ENCODE results near the gene LRP1B. TPM values are rescaled to one million over a fixed set of nuclear protein-coding genes. Genes with fewer than 3 reads are reported as not detected.

The LRP1B gene
- total RNA-seq, 2 donors from 2014 or later: 0.79 to 1.8 TPM

DNA sequence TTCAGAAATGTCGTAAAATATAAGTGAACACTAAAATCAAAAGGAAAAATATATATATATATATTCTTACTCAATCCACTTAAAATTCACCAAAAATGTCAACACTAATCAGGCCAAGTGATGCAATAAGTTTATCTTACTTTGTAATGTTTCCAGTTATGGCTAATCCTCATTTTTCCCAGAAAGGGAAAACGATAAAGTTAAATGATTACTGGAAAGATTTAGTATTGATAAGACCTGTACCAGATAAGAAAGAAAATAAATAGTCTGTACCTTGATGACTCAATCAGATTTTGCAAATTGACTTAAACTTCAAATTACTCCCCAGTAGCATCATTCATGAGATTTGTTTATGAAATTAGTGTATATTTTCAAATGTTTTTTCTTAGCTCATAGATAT lies 407.0 kb downstream of the LRP1B start:
- H3K27me3 Mint-ChIP-seq (ENCODE audit: insufficient read depth): no peaks in the 10 kb centered on the region
- WGBS, 2 experiments (ENCODE audit: insufficient coverage in 1 of 2, insufficient read length in 1 of 2): no CpG with 5 or more reads among the region's 2 CpGs

DNA sequence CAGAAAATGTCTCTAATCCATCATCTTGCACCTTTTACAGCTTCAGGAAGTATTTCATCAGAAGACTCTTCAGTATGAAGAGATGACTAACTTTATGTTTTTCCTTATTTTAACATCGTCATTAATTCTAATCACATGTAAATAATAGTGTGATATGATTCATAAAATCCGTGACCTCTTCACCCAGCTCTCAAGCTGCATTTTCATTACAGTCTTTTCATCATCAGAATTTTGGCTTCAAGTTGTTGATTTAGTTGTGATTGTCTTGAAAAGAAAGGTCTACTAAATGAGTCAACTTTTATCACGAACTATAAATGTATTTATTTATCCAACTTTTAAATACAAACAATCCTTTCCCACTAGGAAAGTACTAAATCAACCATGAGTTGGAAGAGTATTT lies 410.3 kb downstream of the LRP1B start:
- Mint-ChIP-seq H3K4me1 (peaks cover 6% of the 10 kb centered on the region), H3K9me3 (no peaks in the 10 kb centered on the region), H3K36me3 (ENCODE audit: low read depth) (no peaks in the 10 kb centered on the region), H3K4me3 (no peak overlapping the region), H3K27me3 (ENCODE audit: insufficient read depth) (no peaks in the 10 kb centered on the region), H3K27ac (no peak overlapping the region)
- H3K27me3 ChIP-seq (ENCODE audit: control insufficient read depth, insufficient read depth, low read length, poor library complexity, severe bottlenecking): no peaks in the 10 kb centered on the region
- H3K36me3 ChIP-seq (ENCODE audit: control insufficient read depth, insufficient read depth, low read length): no peaks in the 10 kb centered on the region
- H3K4me3 ChIP-seq (ENCODE audit: low read length): no peak overlapping the region
- DNase-seq: no peak
- 81% methylated on average over 3 of the region's 3 CpGs; no CpG with 5 or more reads in 1 of the 2 experiments for WGBS, 2 experiments (ENCODE audit: insufficient coverage in 1 of 2, insufficient read length in 1 of 2)
- H3K9me3 ChIP-seq (ENCODE audit: control insufficient read depth, low read length): no peaks in the 10 kb centered on the region
- TF ChIP-seq, protein P1, sequence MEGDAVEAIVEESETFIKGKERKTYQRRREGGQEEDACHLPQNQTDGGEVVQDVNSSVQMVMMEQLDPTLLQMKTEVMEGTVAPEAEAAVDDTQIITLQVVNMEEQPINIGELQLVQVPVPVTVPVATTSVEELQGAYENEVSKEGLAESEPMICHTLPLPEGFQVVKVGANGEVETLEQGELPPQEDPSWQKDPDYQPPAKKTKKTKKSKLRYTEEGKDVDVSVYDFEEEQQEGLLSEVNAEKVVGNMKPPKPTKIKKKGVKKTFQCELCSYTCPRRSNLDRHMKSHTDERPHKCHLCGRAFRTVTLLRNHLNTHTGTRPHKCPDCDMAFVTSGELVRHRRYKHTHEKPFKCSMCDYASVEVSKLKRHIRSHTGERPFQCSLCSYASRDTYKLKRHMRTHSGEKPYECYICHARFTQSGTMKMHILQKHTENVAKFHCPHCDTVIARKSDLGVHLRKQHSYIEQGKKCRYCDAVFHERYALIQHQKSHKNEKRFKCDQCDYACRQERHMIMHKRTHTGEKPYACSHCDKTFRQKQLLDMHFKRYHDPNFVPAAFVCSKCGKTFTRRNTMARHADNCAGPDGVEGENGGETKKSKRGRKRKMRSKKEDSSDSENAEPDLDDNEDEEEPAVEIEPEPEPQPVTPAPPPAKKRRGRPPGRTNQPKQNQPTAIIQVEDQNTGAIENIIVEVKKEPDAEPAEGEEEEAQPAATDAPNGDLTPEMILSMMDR (conservative IDR thresholded peaks at IDR 0.05): no peak
- no peak overlapping the region for H3K9ac ChIP-seq (ENCODE audit: extremely low read depth, low read length, poor library complexity, severe bottlenecking)
- no peak overlapping the region for H3K27ac ChIP-seq (ENCODE audit: low read depth, low read length)
- no peaks in the 10 kb centered on the region for H3K4me1 ChIP-seq (ENCODE audit: control insufficient read depth, insufficient read depth, low read length)

More for the DNA sequence above, 407.0 kb downstream of the LRP1B start:
- Histone ChIP-seq H3K27me3 (ENCODE audit: control insufficient read depth, insufficient read depth, low read length, poor library complexity, severe bottlenecking) (no peaks in the 10 kb centered on the region), H3K27ac (ENCODE audit: low read depth, low read length) (no peak overlapping the region), H3K9ac (ENCODE audit: extremely low read depth, low read length, poor library complexity, severe bottlenecking) (no peak overlapping the region), H3K9me3 (ENCODE audit: control insufficient read depth, low read length) (no peaks in the 10 kb centered on the region), H3K4me3 (ENCODE audit: low read length) (no peak overlapping the region), H3K36me3 (ENCODE audit: control insufficient read depth, insufficient read depth, low read length) (no peaks in the 10 kb centered on the region), H3K4me1 (ENCODE audit: control insufficient read depth, insufficient read depth, low read length) (no peaks in the 10 kb centered on the region)
- Mint-ChIP-seq H3K9me3 (no peaks in the 10 kb centered on the region), H3K4me1 (peaks cover 10% of the 10 kb centered on the region), H3K4me3 (no peak overlapping the region), H3K27ac (no peak overlapping the region), H3K36me3 (ENCODE audit: low read depth) (no peaks in the 10 kb centered on the region)
- DNase-seq: no peak
- TF ChIP-seq, protein P1 (conservative IDR thresholded peaks at IDR 0.05): no peak

DNA sequence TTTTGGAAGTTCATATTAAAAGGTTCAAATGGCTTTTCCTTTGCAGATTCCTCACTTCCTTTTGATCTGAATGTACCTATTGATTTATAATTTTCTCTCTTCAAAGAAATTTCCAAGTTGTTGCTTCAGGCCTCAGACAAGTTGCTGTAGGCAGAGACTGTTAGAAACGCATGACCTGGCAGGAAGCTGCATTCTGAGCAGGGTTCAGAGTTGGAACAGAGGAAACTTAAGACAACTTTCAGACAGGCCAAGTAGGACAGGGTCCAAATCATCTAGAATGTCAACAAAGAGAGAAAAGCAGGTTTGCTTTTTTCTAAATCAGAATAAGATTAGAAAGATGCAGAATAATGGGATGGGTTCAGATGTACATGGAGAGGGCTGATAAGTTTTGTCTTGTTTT lies 416.3 kb downstream of the LRP1B start:
- WGBS, 2 experiments (ENCODE audit: insufficient coverage in 1 of 2, insufficient read length in 1 of 2): 75 to 90% methylated on average over 1 of the region's 1 CpG
- no peaks in the 10 kb centered on the region for H3K27me3 ChIP-seq (ENCODE audit: control insufficient read depth, insufficient read depth, low read length, poor library complexity, severe bottlenecking)
- no peaks in the 10 kb centered on the region for H3K36me3 Mint-ChIP-seq (ENCODE audit: low read depth)
- H3K36me3 ChIP-seq (ENCODE audit: control insufficient read depth, insufficient read depth, low read length): no peaks in the 10 kb centered on the region
- H3K9me3 Mint-ChIP-seq: no peaks in the 10 kb centered on the region
- no peaks in the 10 kb centered on the region for H3K4me1 ChIP-seq (ENCODE audit: control insufficient read depth, insufficient read depth, low read length)
- H3K27ac Mint-ChIP-seq: no peak overlapping the region
- H3K9ac ChIP-seq (ENCODE audit: extremely low read depth, low read length, poor library complexity, severe bottlenecking): no peak overlapping the region
- H3K4me3 Mint-ChIP-seq: no peak overlapping the region
- TF ChIP-seq, protein P1 (conservative IDR thresholded peaks at IDR 0.05): no peak
- peaks cover 4% of the 10 kb centered on the region for H3K4me1 Mint-ChIP-seq
- H3K27ac ChIP-seq (ENCODE audit: low read depth, low read length): no peak overlapping the region
- DNase-seq: no peak
- no peak overlapping the region for H3K4me3 ChIP-seq (ENCODE audit: low read length)
- H3K9me3 ChIP-seq (ENCODE audit: control insufficient read depth, low read length): no peaks in the 10 kb centered on the region
- no peaks in the 10 kb centered on the region for H3K27me3 Mint-ChIP-seq (ENCODE audit: insufficient read depth)
